Measurements from ENCODE around the gene SLC35F2.
"Not testable (repeated sequence)": the region's sequence is repeated elsewhere in the genome, so short reads cannot be mapped to it uniquely, and the experiment has no call there.

The SLC35F2 gene

GRCh38 chr11:107789767-107790166 lies 68.8 kb downstream of the SLC35F2 start:
- DNase-seq (ENCODE audit: low read depth): no peak

GRCh38 chr11:107787733-107788132 lies 70.9 kb downstream of the SLC35F2 start:
- no peak for DNase-seq (ENCODE audit: low read depth)

GRCh38 chr11:107785401-107785800 lies 73.2 kb downstream of the SLC35F2 start:
- DNase-seq (ENCODE audit: low read depth): no peak

- no peak for DNase-seq (ENCODE audit: low read depth)
Observed at GRCh38 chr11:107783121-107783520, 75.5 kb downstream of the SLC35F2 start.

- no peak for DNase-seq (ENCODE audit: low read depth)
Observed at GRCh38 chr11:107780775-107781174, 77.8 kb downstream of the SLC35F2 start.

GRCh38 chr11:107780136-107780535 lies 78.5 kb downstream of the SLC35F2 start:
- DNase-seq (ENCODE audit: low read depth): no peak

GRCh38 chr11:107778839-107779517 lies 79.6 kb downstream of the SLC35F2 start:
- no peak for DNase-seq (ENCODE audit: low read depth)

- DNase-seq (ENCODE audit: low read depth): no peak
Observed at GRCh38 chr11:107777110-107777509, 81.5 kb downstream of the SLC35F2 start.

- no peak for DNase-seq (ENCODE audit: low read depth)
Observed at GRCh38 chr11:107776062-107776461, 82.5 kb downstream of the SLC35F2 start.

- no peak for DNase-seq (ENCODE audit: low read depth)
Observed at GRCh38 chr11:107770551-107770951, 88.0 kb downstream of the SLC35F2 start.

GRCh38 chr11:107769189-107769588 lies 89.4 kb downstream of the SLC35F2 start:
- DNase-seq (ENCODE audit: low read depth): no peak

GRCh38 chr11:107758719-107759355 lies 99.8 kb downstream of the SLC35F2 start:
- DNase-seq (ENCODE audit: low read depth): not testable (repeated sequence)

GRCh38 chr11:107757661-107758060 lies 100.9 kb downstream of the SLC35F2 start:
- no peak for DNase-seq (ENCODE audit: low read depth)

- DNase-seq (ENCODE audit: low read depth): no peak
Observed at GRCh38 chr11:107756553-107756952, 102.0 kb downstream of the SLC35F2 start.

GRCh38 chr11:107752949-107753822 lies 105.4 kb downstream of the SLC35F2 start:
- DNase-seq (ENCODE audit: low read depth): no peak

- DNase-seq (ENCODE audit: low read depth): no peak
Observed at GRCh38 chr11:107752508-107752907, 106.1 kb downstream of the SLC35F2 start.

- DNase-seq (ENCODE audit: low read depth): no peak
Observed at GRCh38 chr11:107751082-107751481, 107.5 kb downstream of the SLC35F2 start.

GRCh38 chr11:107750313-107750712 lies 108.3 kb downstream of the SLC35F2 start:
- DNase-seq (ENCODE audit: low read depth): no peak

- no peak for DNase-seq (ENCODE audit: low read depth)
Observed at GRCh38 chr11:107747622-107748021, 111.0 kb downstream of the SLC35F2 start.

- DNase-seq (ENCODE audit: low read depth): no peak
Observed at GRCh38 chr11:107744736-107745135, 113.9 kb downstream of the SLC35F2 start.

GRCh38 chr11:107743191-107743590 lies 115.4 kb downstream of the SLC35F2 start:
- DNase-seq (ENCODE audit: low read depth): no peak

- DNase-seq (ENCODE audit: low read depth): peak; percentile 19
Observed at GRCh38 chr11:107741044-107741823, 117.4 kb downstream of the SLC35F2 start.
